HEK293T (cell line): ENCODE measurements around the gene KRT32.
A peak's percentile ranks its signal among the peaks of the same experiment; 100 is the strongest.

Experiments
- CTCF ChIA-PET: fragments of 350-600 bp; formaldehyde crosslinking; extraction: SDS; loops from one replicate; lab custom pipeline; 2021; ENCODE audit warnings: antibody characterized with exemption, inconsistent platforms; lab: Yijun Ruan, JAX
- POLR2A ChIA-PET: fragments of 350-600 bp; formaldehyde crosslinking; extraction: SDS; loops from one replicate; lab custom pipeline; 2020; ENCODE audit warnings: antibody characterized with exemption, inconsistent platforms; lab: Yijun Ruan, JAX
- DNase-seq: peaks from one replicate; pipeline ENCODE4 v3.0.0; 2012; ENCODE audit warnings: mixed read lengths; ENCODE audit errors: extremely low spot score
- ARNT ChIP-seq: fragments of 450-650 bp; IDR thresholded peaks from 2 replicates; pipeline ENCODE4 v1.6.1; 2017; ENCODE audit warnings: mild to moderate bottlenecking
- BHLHE40 ChIP-seq: fragments of 450-650 bp; IDR thresholded peaks from 2 replicates; pipeline ENCODE4 v1.6.1; 2016; ENCODE audit warnings: mild to moderate bottlenecking, moderate library complexity, borderline replicate concordance
- CTBP1 ChIP-seq: fragments of 450-650 bp; IDR thresholded peaks from 2 replicates; pipeline ENCODE4 v1.6.1; 2016; ENCODE audit warnings: borderline replicate concordance
- ELF4 ChIP-seq: fragments of 450-650 bp; IDR thresholded peaks from 2 replicates; pipeline ENCODE4 v1.6.1; 2017; ENCODE audit warnings: antibody characterized with exemption
- FOXA1 ChIP-seq: fragments of 450-650 bp; IDR thresholded peaks from 2 replicates; pipeline ENCODE4 v1.6.1; 2016; ENCODE audit warnings: mild to moderate bottlenecking
- FOXK2 ChIP-seq: fragments of 450-650 bp; IDR thresholded peaks from 2 replicates; pipeline ENCODE4 v1.6.1; 2016; ENCODE audit warnings: mild to moderate bottlenecking
- FOXM1 ChIP-seq: fragments of 450-650 bp; IDR thresholded peaks from 2 replicates; pipeline ENCODE4 v1.6.1; 2017; ENCODE audit warnings: mild to moderate bottlenecking, borderline replicate concordance
- HDGF ChIP-seq: fragments of 450-650 bp; IDR thresholded peaks from 2 replicates; pipeline ENCODE4 v1.6.1; 2017; ENCODE audit warnings: antibody characterized with exemption, borderline replicate concordance
- L3MBTL2 ChIP-seq: fragments of 450-650 bp; conservative IDR thresholded peaks from 2 replicates; pipeline ENCODE4 v1.6.1; 2016; ENCODE audit warnings: mild to moderate bottlenecking
- LEF1 ChIP-seq: fragments of 450-650 bp; IDR thresholded peaks from 2 replicates; pipeline ENCODE4 v1.6.1; 2017; ENCODE audit warnings: mild to moderate bottlenecking, borderline replicate concordance
- NFRKB ChIP-seq: fragments of 450-650 bp; IDR thresholded peaks from 2 replicates; pipeline ENCODE4 v1.6.1; 2016; ENCODE audit warnings: mild to moderate bottlenecking, moderate library complexity
- PKNOX1 ChIP-seq: fragments of 450-650 bp; IDR thresholded peaks from 2 replicates; pipeline ENCODE4 v1.6.1; 2016
- SP1 ChIP-seq: fragments of 450-650 bp; IDR thresholded peaks from 2 replicates; pipeline ENCODE4 v1.6.1; 2017
- SUZ12 ChIP-seq: fragments of 450-650 bp; IDR thresholded peaks from 2 replicates; pipeline ENCODE4 v1.6.1; 2016; ENCODE audit warnings: mild to moderate bottlenecking
- TARDBP ChIP-seq: fragments of 450-650 bp; IDR thresholded peaks from 2 replicates; pipeline ENCODE4 v1.6.1; 2016
- ZNF384 ChIP-seq: fragments of 450-650 bp; IDR thresholded peaks from 2 replicates; pipeline ENCODE4 v1.6.1; 2016

Gene KRT32

GRCh38 chr17:41494524-41494923, 27.3 kb upstream of the KRT32 start:
- POLR2A ChIA-PET = interaction anchor here (1.5 kb wide), 1 partner anchor 55 kb away, joined by 4 read pairs; no protein-coding TSS in a partner anchor
- CTCF ChIA-PET = interaction anchor here (0.8 kb wide), 1 partner anchor 10 kb away, joined by 4 read pairs; no protein-coding TSS in a partner anchor
- no peak for TF ChIP-seq FOXM1
- no peak for TF ChIP-seq ARNT
- no peak for TF ChIP-seq TARDBP
- TF ChIP-seq SP1 = no peak
- TF ChIP-seq CTBP1 = no peak
- no peak for TF ChIP-seq HDGF
- TF ChIP-seq ZNF384 = no peak
- TF ChIP-seq BHLHE40 = no peak
- TF ChIP-seq SUZ12 = no peak
- no peak for TF ChIP-seq LEF1
- TF ChIP-seq FOXA1 = no peak
- no peak for TF ChIP-seq NFRKB
- DNase-seq = no peak

- POLR2A ChIA-PET = no interaction called here
- TF ChIP-seq LEF1 (no peak), FOXA1 (no peak), SP1 (no peak), TARDBP (no peak), SUZ12 (no peak), ELF4 (no peak), CTBP1 (no peak), ARNT (no peak), FOXK2 (no peak)
- DNase-seq = peak; percentile 29
- CTCF ChIA-PET = interaction anchor here (1.0 to 2.5 kb wide), 3 partner anchors 56 to 170 kb away, joined by 4 to 8 read pairs (median 5); no protein-coding TSS in a partner anchor
Measured at GRCh38 chr17:41492771-41493170, 25.6 kb upstream of the KRT32 start.

GRCh38 chr17:41492351-41492750, 25.2 kb upstream of the KRT32 start:
- ChIA-PET CTCF (interaction anchor here (0.6 to 2.5 kb wide), 4 partner anchors 57 to 1690 kb away, joined by 3 to 8 read pairs (median 4); no protein-coding TSS in a partner anchor), POLR2A (no interaction called here)
- no peak for DNase-seq
- no peak for TF ChIP-seq PKNOX1
- no peak for TF ChIP-seq FOXM1
- no peak for TF ChIP-seq HDGF
- no peak for TF ChIP-seq FOXK2
- TF ChIP-seq SUZ12 = no peak
- TF ChIP-seq NFRKB = no peak
- TF ChIP-seq ARNT = no peak
- no peak for TF ChIP-seq LEF1
- no peak for TF ChIP-seq BHLHE40
- TF ChIP-seq ELF4 = no peak
- TF ChIP-seq TARDBP = no peak
- TF ChIP-seq FOXA1 = no peak
- no peak for TF ChIP-seq ZNF384
- TF ChIP-seq CTBP1 = no peak
- TF ChIP-seq L3MBTL2 = no peak

- TF ChIP-seq TARDBP (no peak), PKNOX1 (no peak), CTBP1 (no peak), SUZ12 (no peak), BHLHE40 (no peak), FOXA1 (no peak), ARNT (no peak), LEF1 (no peak), HDGF (no peak), SP1 (no peak), FOXM1 (no peak), NFRKB (no peak), L3MBTL2 (no peak), FOXK2 (no peak), ELF4 (no peak)
- CTCF ChIA-PET = interaction anchor here (0.9 to 2.5 kb wide), 2 partner anchors 58 to 157 kb away, joined by 3 to 8 read pairs; no protein-coding TSS in a partner anchor
Measured at GRCh38 chr17:41491476-41491875, 24.3 kb upstream of the KRT32 start.

GRCh38 chr17:41490000-41490990, 23.1 kb upstream of the KRT32 start:
- ChIA-PET POLR2A (interaction anchor here (1.5 kb wide), 1 partner anchor 13 kb away, joined by 4 read pairs; no protein-coding TSS in a partner anchor), CTCF (interaction anchor here (1.6 kb wide), 1 partner anchor 59 kb away, joined by 6 read pairs; no protein-coding TSS in a partner anchor)
- TF ChIP-seq FOXA1 (no peak), ZNF384 (no peak), SP1 (no peak), FOXM1 (no peak), CTBP1 (no peak), ELF4 (no peak), PKNOX1 (no peak)
- DNase-seq = no peak

More at GRCh38 chr17:41491476-41491875, 24.3 kb upstream of the KRT32 start:
- no peak for DNase-seq
- POLR2A ChIA-PET = interaction anchor here (1.5 kb wide), 1 partner anchor 12 kb away, joined by 4 read pairs; no protein-coding TSS in a partner anchor
